ENCODE measurements around the gene SLC25A22.

SLC25A22 gene

GRCh38 chr11:798093-798713 is at the start of gene SLC25A22:
SLC25A22 (minus strand) TSS chr11:798281; CDS start chr11:795006, 3,275 bp downstream.
- peak; percentile 67 to 75 for DNase-seq (ENCODE audit: low read depth in 2 of 2)
- peak within 1 kb of the TSS; percentile 69 to 77 for H3K4me3 ChIP-seq (replicated peaks in 1 of 2; ENCODE audit: low read depth in 2 of 2, low read length in 2 of 2)
- peak; percentile 38 for TF ChIP-seq CTCF (IDR thresholded peaks at IDR 0.05; ENCODE audit: low read depth, low read length)

GRCh38 chr11:847876-848275 is 49.8 kb upstream of the SLC25A22 start:
- no peak for DNase-seq (ENCODE audit: low read depth in 2 of 2)
- TF ChIP-seq CTCF (IDR thresholded peaks at IDR 0.05; ENCODE audit: low read depth, low read length) = no peak
- H3K4me3 ChIP-seq (replicated peaks in 1 of 2; ENCODE audit: low read depth in 2 of 2, low read length in 2 of 2) = no peak overlapping the region

- no peak for TF ChIP-seq CTCF (IDR thresholded peaks at IDR 0.05; ENCODE audit: low read depth, low read length)
- H3K4me3 ChIP-seq (replicated peaks in 1 of 2; ENCODE audit: low read depth in 2 of 2, low read length in 2 of 2) = no peak overlapping the region
- DNase-seq (ENCODE audit: low read depth in 2 of 2) = peak in 1 of 2 donors; percentile 67
These were observed 48.5 kb upstream of the SLC25A22 start for GRCh38 chr11:846496-847098.

DNA sequence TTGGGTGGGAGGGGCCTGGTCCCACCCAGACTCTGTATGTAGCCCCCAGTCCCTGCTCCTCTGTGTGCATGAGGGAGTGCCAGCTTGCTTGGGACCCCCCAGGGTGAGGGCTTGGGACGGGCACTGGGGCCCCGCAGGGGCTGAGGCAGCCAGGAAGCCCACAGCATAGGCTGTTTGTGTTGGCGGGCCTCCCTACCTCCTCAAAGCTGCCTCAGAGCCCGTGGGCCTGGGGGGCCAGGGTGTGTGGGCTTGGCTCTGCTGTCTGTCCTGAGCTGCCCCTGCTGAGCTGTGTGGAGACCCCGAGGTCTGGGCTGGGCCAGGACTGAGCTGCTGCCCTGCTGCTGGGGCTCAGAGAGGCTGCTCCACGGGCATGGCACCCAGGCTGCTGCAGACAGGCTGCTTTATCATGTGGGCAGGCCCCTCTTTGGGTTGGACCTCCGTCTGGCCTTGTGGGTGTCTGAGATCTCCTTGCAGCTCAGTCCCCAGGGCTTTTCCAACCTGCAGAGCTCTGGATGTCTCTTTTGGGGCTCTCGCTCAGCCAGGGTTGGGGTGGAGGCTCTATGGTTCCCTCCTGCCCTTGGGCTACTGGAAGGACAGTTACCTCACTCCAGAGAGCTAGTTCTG is 47.9 kb upstream of the SLC25A22 start:
- no peak for TF ChIP-seq CTCF (IDR thresholded peaks at IDR 0.05; ENCODE audit: low read depth, low read length)
- peak overlapping the region in 1 of 2 donors; percentile 73 for H3K4me3 ChIP-seq (replicated peaks in 1 of 2; ENCODE audit: low read depth in 2 of 2, low read length in 2 of 2)
- DNase-seq (ENCODE audit: low read depth in 2 of 2) = peak in 1 of 2 donors; percentile 79

DNA sequence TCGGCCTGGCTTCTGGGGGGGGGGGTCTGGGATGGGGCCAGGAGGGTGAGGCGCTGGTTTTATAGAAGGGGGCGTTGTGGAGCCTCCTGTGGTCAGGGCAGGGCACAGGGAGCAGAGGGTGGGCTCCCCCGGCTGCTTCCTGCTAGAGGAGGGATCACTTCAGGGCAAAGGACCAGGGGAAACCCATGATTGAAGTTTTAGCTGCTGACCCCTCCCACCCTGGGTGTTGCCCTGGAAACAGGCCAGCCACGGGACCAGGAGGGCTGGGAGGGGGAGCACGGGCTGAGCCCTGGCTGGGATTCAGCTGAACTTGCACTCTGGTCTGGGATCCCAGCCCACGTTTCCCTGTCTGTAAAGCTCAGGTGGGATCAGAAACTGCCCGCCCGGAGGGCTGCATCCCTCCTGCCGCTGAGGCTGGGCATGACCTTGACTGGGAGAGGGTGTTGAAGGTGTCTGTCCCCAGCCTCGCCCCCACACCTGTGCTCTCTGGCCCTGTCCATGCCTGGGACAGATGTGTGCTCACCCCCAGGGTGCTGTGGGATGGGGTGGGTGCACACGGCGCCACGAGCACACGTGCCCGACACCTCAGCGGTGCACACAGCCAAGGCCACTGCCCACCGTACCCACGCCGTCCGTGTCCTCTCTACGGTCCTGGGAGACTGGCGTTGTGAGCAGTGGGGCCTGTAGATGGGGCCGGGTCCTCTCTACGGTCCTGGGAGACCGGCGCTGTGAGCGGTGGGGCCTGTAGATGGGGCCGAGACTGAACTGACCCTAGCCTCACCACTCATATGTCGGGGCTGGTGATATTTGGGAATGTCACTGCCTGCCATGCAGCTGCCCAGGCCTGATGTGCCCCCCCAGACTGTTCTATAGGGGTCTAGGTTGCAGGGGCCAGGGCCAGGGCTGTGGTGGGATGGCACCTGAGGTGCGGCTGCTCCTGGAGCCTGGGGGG is 46.9 kb upstream of the SLC25A22 start:
- no peak for TF ChIP-seq CTCF (IDR thresholded peaks at IDR 0.05; ENCODE audit: low read depth, low read length)
- DNase-seq (ENCODE audit: low read depth in 2 of 2) = peak; percentile 89 to 99
- peak overlapping the region; percentile 66 to 73 for H3K4me3 ChIP-seq (replicated peaks in 1 of 2; ENCODE audit: low read depth in 2 of 2, low read length in 2 of 2)

Measured in cardiac fibroblast (primary cell).